GM18909 (cell line): ENCODE measurements around the gene SDF2L1.
A peak's percentile ranks its signal among the peaks of the same experiment; 100 is the strongest.
"Not testable (repeated sequence)": the region's sequence is repeated elsewhere in the genome, so short reads cannot be mapped to it uniquely, and the experiment has no call there.

Experiments used
- ATAC-seq: cut with Tn5 transposase; IDR thresholded peaks from one replicate; pipeline ENCODE4 v1.9.1; 2021; ENCODE audit warnings: mild to moderate bottlenecking; ENCODE audit not compliant: unreplicated experiment, poor library complexity

The SDF2L1 gene

GRCh38 chr22:21641789-21642583 lies at the start of gene SDF2L1:
SDF2L1 (plus strand) TSS chr22:21642302; CDS start chr22:21642337, 35 bp downstream.
- peak; percentile 92 for ATAC-seq

DNA sequence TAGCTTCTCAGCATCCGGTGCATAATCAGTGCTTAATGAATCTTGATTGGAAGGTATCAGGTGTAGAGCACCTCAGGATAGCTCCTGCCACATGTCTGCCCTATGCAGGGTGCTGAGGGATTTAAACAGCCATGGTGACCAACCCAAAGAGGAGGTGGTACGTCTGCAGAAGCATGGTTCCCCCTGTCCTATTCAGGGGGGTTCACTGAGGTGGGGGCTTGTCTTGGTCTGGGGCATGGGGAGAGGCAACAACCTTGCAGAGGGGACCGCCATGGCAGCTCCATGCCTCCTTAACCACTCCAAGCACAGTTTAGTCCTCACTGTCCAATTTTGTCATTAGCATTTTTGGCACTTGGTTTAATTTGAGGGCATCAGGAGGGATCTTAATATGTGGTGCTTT lies 49.7 kb upstream of the SDF2L1 start:
- no peak for ATAC-seq

DNA sequence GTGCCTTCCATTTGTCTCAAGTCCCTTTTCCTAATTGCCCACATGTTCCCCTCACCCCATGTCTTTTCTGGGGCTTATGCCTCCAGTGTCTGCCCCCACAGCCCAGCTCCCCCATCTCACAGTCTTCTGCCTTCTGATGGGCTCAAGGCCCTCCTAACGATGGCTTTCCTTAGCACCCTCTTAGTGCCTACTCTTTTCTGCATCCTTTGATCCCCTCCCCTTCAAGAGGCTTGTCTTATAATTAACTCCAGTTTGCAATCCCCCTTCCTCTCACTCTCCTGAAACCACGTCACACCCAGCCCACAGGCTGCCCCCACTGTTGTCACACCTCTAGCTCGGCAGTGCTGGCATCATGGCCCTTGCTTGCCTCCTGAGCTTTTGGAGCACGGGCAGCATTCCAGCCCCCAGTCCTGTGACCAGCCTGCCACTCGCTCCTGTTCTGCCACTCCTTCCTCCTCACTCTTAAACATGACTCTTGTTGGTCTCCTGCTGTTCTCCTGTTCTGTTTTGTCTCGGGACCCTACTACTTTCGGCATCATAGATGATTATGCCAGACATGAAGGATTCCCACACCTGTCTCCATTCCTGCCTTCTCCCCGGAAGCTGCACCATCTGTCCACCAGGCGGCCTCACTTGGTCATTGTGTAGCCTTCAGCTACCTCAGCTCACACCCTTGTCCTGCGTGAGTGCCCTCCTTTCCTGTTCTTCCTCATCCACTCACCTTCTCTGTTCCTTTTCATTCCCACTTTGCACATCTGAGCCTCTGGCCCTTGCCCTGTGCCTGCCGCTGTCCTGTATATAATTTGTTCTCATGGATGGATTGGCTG lies 48.5 kb upstream of the SDF2L1 start:
- ATAC-seq: no peak

GRCh38 chr22:21594865-21595452 lies 47.1 kb upstream of the SDF2L1 start:
- ATAC-seq: no peak

DNA sequence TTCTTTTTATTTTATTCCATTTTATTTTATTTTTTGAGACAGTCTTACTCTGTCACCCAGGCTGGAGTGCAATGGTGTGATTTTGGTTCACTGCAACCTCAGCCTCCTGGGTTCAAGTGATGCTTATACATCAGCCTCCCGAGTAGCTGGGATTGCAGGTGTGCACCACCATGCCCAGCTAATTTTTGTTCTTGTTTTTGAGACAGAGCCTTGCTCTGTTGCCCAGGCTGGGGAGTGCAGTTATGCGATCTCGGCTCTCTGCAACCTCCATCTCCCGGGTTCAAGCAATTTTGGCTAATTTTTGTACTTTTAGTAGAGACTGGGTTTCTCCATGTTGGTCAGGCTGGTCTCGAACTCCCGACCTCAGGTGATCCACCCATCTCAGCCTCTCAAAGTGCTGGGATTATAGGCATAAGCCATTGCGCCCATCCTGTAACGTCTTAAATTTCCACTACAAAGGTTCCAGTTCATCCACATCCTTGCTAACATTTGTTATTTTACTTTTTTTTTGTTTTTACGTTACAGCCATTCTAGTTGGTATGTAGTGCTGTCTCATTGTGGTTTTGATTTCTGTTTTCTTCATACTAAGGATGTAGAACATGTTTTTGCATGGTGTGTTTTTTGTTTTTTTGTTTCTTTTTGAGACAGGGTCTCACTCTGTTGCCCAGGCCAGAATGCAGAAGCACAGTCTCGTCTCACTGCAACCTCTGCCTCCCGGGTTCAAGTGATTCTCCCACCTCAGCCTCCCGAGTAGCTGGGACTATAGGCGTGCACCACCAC lies 45.6 kb upstream of the SDF2L1 start:
- ATAC-seq: not testable (repeated sequence)

- ATAC-seq: no peak
These were observed 43.8 kb upstream of the SDF2L1 start for GRCh38 chr22:21598302-21598701.

- no peak for ATAC-seq
These were observed 42.8 kb upstream of the SDF2L1 start for GRCh38 chr22:21599053-21599893.

DNA sequence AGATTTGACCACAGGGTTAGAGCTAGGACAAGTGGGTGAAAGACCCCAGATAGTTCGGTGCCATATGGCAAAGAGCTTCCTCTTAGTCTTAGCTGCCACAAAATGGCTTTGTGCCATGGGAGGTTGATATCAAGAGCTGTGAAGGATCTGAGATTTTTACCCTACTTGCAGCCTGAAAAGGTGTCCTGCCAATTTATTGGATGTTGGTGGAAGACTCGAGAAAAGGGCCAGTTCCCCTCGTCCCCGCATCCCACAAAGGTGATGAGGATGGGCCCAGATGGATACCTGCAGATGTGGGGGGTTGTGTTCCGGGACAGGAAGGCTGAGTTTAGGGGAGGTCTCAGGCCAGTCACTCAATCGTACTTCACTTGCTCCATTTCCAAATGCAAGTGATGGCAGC lies 39.5 kb upstream of the SDF2L1 start:
- no peak for ATAC-seq

- ATAC-seq: no peak
These were observed 38.1 kb upstream of the SDF2L1 start for GRCh38 chr22:21603973-21604372.

DNA sequence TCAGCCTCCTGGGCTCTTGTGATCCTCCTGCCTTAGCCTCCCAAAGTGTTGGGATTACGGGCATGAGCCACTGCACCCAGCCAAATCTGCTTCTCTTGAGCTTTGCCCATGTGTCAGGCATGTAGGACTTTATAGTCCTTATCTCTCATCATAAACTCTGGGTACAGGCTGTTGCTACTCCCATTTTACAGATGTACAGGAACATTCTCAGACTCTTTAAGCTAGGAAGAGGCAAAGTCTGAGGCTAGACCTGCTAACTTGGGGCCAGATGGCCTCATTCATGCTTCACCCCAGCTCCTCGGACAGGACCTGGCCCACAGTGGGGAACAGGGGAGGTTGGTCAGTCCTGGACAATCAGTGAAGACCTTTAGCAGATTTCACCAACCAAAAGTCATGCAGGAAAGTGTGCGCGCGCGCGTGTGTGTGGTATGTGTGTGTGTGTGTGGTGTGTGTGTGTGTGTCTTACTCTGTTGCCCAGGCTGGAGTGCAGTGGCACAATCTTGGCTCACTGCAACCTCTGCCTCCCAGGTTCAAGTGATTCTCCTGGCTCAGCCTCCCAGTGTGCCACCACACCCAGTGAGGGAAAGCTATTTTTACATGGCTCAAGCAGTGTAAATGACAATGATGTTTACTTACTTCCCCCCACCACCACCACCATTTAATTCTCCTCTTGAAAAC lies 36.1 kb upstream of the SDF2L1 start:
- ATAC-seq: no peak

DNA sequence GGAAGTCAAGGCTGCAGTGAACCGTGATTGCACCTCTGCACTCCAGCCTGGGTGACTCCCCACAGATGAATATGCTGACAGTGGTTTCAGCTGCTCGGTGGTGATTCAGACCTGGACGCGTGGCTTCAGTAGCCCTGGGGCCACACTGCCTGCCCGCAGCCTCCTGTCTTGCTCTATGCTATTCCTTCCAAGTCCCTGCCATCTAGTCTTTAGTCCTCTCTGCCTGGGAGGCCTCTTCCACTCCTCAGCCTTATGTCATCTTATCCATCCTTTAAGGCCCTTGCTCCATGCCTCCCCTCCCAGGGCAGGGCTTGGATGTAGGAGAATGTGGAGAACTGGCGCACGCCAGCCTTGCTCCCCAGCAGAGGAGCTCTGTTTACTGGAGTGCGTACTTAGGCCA lies 35.3 kb upstream of the SDF2L1 start:
- no peak for ATAC-seq

- not testable (repeated sequence) for ATAC-seq
These were observed 32.4 kb upstream of the SDF2L1 start for GRCh38 chr22:21609556-21610157.

DNA sequence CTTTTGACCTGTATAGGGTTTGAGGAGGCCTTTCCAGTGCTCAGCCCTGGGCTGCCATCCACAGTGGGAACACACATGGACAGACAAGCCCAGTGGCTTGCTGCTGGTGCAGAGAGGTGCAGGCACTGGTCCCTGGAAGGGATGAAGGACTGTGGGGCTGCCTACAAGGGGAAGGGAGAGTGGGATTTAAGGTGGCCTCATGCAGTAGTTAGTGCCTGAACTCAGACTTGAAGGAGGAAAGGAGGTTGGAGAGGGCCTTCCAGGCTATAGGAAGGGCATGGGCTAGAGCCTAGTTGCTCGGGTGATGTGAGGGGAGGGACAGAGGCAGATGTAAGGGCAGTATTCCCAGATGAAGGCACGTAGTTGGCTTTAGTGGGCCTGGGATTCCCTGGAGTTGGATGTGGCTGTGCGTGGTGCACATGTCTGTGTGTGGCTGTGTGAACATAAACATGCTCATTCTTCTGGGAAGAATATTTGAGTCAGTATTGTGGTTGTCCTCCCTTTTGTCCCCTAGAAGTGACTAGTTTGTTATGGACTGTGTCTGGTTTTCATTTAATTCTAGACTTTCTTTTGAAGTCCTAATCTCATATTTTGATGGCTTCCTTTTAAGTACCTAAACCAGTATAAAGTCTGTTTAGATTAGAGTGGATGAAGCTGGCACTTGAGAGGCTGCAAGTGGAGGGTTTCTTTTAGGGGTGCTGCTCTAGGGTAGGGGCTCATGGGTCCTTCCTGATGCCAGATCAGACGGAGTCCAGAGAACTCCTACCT lies 30.7 kb upstream of the SDF2L1 start:
- ATAC-seq: no peak

DNA sequence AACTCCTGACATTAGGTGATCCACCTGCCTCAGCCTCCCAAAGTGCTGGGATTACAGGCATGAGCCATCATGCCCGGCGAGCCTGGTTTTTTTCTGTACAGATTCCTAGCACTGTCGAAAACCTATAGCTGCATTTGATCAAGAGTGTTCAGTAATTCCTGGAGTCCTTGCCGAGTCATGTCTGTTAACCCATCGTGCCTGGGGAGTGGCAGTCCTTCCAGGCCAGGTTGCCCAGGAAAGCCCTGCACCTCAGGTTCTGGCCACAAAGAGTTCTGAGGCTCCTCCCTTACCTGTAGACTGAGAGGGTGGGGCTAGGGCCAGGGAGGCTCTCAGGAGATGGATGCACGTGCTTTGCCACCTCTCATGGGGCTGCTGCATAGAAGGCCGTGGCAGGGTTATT lies 29.2 kb upstream of the SDF2L1 start:
- ATAC-seq: no peak

GRCh38 chr22:21613553-21614233 lies 28.4 kb upstream of the SDF2L1 start:
- no peak for ATAC-seq

GRCh38 chr22:21615731-21616130 lies 26.4 kb upstream of the SDF2L1 start:
- no peak for ATAC-seq

- ATAC-seq: not testable (repeated sequence)
These were observed 24.8 kb upstream of the SDF2L1 start for GRCh38 chr22:21617337-21617736.
